MCF 10A (cell line): ENCODE measurements around the gene PACRG. TPM values are rescaled to one million over a fixed set of nuclear protein-coding genes. Genes with fewer than 3 reads are reported as not detected.

ENCODE experiments used
- BruUV-seq: library from RNA; stranded (reverse); fragments of 400-500 nt; replicated peaks from 2 replicates; lab custom pipeline; 2021; lab: Mats Ljungman, UMichigan
- CTCF ChIA-PET: fragments of 300-600 bp; sonication (Branson Sonifier 250); formaldehyde crosslinking; extraction: SDS; loops from one replicate; lab custom pipeline; 2021; ENCODE audit warnings: antibody characterized with exemption, inconsistent platforms; lab: Yijun Ruan, JAX
- POLR2A ChIA-PET: fragments of 300-600, 350-650 bp; sonication (Branson Sonifier 250); formaldehyde crosslinking; extraction: SDS; loops from one replicate; lab custom pipeline; 2020; ENCODE audit warnings: antibody characterized with exemption, inconsistent platforms; lab: Yijun Ruan, JAX
- DNase-seq: peaks from one replicate; pipeline ENCODE4 v3.0.0-alpha.2; 2018; ENCODE audit not compliant: unreplicated experiment
- H3K27ac Mint-ChIP-seq: one replicate; pipeline ENCODE4 v1.8.0; 2022; ENCODE audit warnings: mild to moderate bottlenecking, low read depth, mixed read lengths; ENCODE audit not compliant: unreplicated experiment
- H3K27me3 Mint-ChIP-seq: one replicate; pipeline ENCODE4 v1.8.0; 2022; ENCODE audit warnings: mixed read lengths; ENCODE audit not compliant: insufficient read depth, unreplicated experiment
- H3K36me3 Mint-ChIP-seq: one replicate; pipeline ENCODE4 v1.8.0; 2022; ENCODE audit warnings: mild to moderate bottlenecking, moderate library complexity, mixed read lengths; ENCODE audit not compliant: insufficient read depth, unreplicated experiment
- H3K4me1 Mint-ChIP-seq: one replicate; pipeline ENCODE4 v1.8.0; 2022; ENCODE audit warnings: mixed read lengths; ENCODE audit not compliant: insufficient read depth, unreplicated experiment
- H3K4me3 Mint-ChIP-seq: one replicate; pipeline ENCODE4 v1.8.0; 2022; ENCODE audit warnings: mild to moderate bottlenecking, moderate library complexity, mixed read lengths; ENCODE audit not compliant: unreplicated experiment
- H3K9me3 Mint-ChIP-seq: one replicate; pipeline ENCODE4 v1.8.0; 2022; ENCODE audit warnings: mixed read lengths; ENCODE audit not compliant: unreplicated experiment
- intact Hi-C: fragments of 100-400 bp; cut with micrococcal nuclease; formaldehyde crosslinking; loops from 2 replicates; pipeline ENCODE4 v1.14.1; 2022
- total RNA-seq: library from RNA; stranded (reverse); gene quantifications from 2 replicates; pipeline ENCODE4 v1.2.3, GENCODE V29; 2022
- TF ChIP-seq, protein P1 (sequence below): fragments of 200-600 bp; IDR thresholded peaks from one replicate; pipeline ENCODE4 v1.8.0; 2022; ENCODE audit warnings: antibody characterized with exemption, mild to moderate bottlenecking; ENCODE audit not compliant: unreplicated experiment

PACRG gene
- total RNA-seq, 1 experiment from 2014 or later, result not detected

DNA sequence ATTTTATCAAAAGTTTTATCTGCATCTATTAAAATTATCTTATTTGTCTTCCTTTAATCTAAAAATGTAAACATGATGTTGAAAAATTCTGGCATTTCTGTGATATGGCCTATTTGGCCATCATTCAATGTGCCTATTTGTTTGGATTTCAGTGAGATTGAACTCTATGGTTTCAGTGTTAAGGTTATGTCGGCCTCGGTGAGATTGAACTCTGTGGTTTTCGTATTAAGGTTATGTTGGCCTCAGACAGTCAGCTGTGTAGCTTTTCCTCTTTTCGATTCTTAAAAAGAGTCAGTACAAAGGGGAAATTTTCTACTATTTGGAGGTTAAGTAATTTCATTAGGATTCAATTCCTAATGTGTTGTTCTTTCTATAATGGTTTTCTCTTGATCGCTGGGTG, 320.6 kb downstream of the PACRG start:
- TF ChIP-seq, protein P1, sequence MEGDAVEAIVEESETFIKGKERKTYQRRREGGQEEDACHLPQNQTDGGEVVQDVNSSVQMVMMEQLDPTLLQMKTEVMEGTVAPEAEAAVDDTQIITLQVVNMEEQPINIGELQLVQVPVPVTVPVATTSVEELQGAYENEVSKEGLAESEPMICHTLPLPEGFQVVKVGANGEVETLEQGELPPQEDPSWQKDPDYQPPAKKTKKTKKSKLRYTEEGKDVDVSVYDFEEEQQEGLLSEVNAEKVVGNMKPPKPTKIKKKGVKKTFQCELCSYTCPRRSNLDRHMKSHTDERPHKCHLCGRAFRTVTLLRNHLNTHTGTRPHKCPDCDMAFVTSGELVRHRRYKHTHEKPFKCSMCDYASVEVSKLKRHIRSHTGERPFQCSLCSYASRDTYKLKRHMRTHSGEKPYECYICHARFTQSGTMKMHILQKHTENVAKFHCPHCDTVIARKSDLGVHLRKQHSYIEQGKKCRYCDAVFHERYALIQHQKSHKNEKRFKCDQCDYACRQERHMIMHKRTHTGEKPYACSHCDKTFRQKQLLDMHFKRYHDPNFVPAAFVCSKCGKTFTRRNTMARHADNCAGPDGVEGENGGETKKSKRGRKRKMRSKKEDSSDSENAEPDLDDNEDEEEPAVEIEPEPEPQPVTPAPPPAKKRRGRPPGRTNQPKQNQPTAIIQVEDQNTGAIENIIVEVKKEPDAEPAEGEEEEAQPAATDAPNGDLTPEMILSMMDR, result no peak
- ChIA-PET CTCF (no interaction called here), POLR2A (no interaction called here)
- DNase-seq, result no peak
- no peaks in the 10 kb centered on the region for H3K27me3 Mint-ChIP-seq
- H3K9me3 Mint-ChIP-seq, result peaks cover 16% of the 10 kb centered on the region
- H3K36me3 Mint-ChIP-seq, result peaks cover 5% of the 10 kb centered on the region
- intact Hi-C loops, result no loop called here
- H3K4me1 Mint-ChIP-seq, result no peaks in the 10 kb centered on the region
- H3K4me3 Mint-ChIP-seq, result no peak overlapping the region
- BruUV-seq, result no TSS peak
- no peak overlapping the region for H3K27ac Mint-ChIP-seq

DNA sequence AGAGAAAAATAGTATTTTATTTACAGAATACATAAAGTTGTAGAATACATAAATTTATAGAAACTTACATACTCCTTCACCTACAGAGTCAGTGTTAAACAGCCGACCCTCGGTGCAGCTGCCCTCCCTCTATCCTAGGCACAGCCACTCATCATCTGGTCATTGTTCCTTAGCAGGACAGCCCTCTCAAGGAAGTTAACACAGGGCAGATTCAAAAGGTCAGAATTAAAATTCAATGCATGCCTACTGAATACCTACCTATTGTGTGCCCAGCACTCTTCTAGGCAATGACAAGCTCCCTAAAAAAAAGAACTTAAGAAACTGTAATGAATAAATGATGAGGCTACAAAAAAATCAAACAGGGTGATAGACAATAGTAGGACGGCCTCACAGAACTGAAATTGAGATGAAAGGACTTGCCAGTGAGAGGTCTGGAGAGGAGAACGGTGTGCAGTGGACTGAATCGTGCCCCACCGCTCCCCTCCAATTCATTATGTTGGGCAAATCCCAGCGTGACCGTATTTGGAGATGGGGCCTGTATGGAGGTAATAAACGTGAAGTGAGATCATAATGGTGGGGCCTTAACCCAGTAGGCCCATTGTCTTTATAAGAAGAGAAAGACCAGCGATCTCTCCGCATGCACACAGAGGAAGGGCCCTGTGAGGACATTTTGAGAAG, 326.0 kb downstream of the PACRG start:
- Mint-ChIP-seq H3K27ac (no peak overlapping the region), H3K27me3 (no peaks in the 10 kb centered on the region), H3K36me3 (peaks cover 5% of the 10 kb centered on the region), H3K4me3 (no peak overlapping the region), H3K9me3 (peaks cover 9% of the 10 kb centered on the region), H3K4me1 (no peaks in the 10 kb centered on the region)
- TF ChIP-seq, protein P1, result no peak
- ChIA-PET POLR2A (no interaction called here), CTCF (no interaction called here)
- intact Hi-C loops, result no loop called here
- no peak for DNase-seq
- no TSS peak for BruUV-seq

DNA sequence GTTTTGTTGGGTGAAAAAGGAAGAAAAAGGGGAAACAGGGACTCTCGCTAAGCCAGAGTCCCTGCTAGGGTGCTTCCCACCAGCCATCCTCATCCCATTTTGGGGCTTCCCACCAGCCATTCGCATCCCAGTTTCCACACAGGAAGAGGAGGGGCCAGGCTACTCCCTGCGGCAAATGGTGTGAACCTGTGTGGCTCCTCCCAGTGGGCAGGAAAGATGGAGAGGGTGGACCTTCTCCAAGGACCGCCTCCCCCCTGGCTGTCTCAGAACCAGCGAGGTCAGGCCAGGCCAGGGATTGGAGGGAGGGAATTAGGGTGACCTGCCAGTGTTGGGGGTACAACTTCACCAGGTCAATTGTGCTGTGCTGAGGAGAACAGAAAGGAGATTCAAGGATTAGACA, 326.9 kb downstream of the PACRG start:
- no peak overlapping the region for H3K27ac Mint-ChIP-seq
- POLR2A ChIA-PET, result no interaction called here
- no peak for DNase-seq
- no peaks in the 10 kb centered on the region for H3K4me1 Mint-ChIP-seq
- no peaks in the 10 kb centered on the region for H3K27me3 Mint-ChIP-seq
- CTCF ChIA-PET, result no interaction called here
- intact Hi-C loops, result no loop called here
- no peak overlapping the region for H3K4me3 Mint-ChIP-seq
- TF ChIP-seq, protein P1, result no peak
- peaks cover 5% of the 10 kb centered on the region for H3K36me3 Mint-ChIP-seq
- H3K9me3 Mint-ChIP-seq, result peaks cover 9% of the 10 kb centered on the region
- no TSS peak for BruUV-seq

DNA sequence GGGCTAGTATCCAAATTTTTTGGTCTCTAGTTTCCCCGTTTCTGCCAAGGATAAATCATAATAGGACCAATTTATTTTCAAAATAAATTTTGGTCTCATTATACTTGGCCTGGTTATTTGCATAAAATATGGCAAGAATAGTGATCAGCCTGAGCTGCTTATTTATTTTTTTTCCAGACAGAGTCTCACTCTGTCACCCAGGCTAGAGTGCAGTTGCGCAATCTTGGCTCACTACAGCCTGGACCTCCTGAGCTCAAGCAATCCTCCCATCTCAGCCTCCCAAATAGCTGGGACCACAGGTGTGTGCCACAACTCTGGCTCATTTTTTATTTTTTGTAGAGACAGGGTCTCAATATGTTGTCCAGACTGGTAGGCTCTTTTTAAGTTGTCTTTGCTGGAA, 329.5 kb downstream of the PACRG start:
- Mint-ChIP-seq H3K9me3 (no peaks in the 10 kb centered on the region), H3K27me3 (no peaks in the 10 kb centered on the region), H3K36me3 (no peaks in the 10 kb centered on the region), H3K4me1 (no peaks in the 10 kb centered on the region), H3K27ac (no peak overlapping the region), H3K4me3 (no peak overlapping the region)
- TF ChIP-seq, protein P1, result no peak
- BruUV-seq, result no TSS peak
- intact Hi-C loops, result no loop called here
- POLR2A ChIA-PET, result no interaction called here
- CTCF ChIA-PET, result no interaction called here
- DNase-seq, result peak; percentile 11
